NCI-H526 (cell line): ENCODE data around the gene DCUN1D2.

ENCODE experiments used
- DNase-seq, 2 experiments: peaks; one replicate each; lab custom pipeline; 2025; lab: John Stamatoyannopoulos, UW

The DCUN1D2 gene

DNA sequence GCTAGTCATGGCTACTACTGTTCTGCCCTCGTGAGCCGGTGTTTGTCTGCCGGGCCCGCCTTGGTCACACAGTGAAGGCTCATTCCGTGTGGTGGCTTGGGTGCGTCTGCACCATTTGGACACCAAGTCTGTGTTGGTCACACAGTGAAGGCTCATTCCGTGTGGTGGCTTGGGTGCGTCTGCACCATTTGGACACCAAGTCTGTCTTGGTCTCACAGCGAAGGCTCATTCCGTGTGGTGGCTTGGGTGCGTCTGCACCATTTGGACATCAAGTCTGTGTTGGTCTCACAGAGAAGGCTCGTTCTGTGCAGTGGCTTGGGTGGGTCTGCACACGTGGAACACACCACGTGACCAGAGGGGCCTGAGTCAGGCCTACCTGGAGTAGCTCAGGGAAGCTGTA, 29.0 kb upstream of the DCUN1D2 start:
- no peak for DNase-seq

GRCh38 chr13:113518076-113518803, 27.7 kb upstream of the DCUN1D2 start:
- no peak for DNase-seq

GRCh38 chr13:113514847-113515246, 24.3 kb upstream of the DCUN1D2 start:
- no peak for DNase-seq

DNA sequence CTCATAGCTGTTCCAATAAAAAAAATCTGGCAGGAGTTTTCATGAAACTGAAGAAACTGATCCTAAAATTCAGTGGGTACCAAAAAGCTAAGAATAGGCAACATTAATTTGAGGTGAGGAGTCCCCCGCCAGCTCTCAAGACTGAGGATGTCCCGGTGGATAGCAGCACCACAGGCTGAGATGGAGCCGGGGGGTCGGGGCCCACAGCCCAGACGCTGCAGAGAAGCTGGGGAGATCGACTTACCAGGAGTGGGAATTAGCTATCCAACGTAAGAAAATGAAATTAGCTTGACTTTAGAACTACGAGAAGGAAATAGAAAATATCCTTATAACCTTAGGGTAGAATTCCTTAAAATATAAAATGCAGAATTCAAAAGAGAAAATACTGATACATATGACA, 23.2 kb upstream of the DCUN1D2 start:
- no peak for DNase-seq

DNA sequence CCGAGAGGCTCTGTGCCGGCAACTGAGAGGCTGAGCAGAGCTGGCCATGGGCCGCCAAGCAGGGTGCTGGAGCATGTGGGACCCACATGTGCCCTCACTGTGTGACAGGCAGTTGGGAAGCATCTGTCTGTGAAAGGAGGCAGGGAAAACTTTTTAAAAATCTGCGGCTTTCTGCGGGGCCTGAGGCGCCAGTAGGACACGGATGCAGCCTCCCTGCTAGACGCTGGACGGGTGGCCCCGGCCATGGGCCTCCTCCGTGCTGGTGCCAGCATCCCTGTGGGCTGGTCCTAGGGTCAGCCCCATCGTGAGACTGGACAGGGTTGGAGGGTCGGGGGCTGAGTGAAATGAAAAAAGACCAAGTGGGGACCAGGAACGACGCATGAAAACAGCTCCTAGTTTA, 20.9 kb upstream of the DCUN1D2 start:
- no peak for DNase-seq

- DNase-seq, result no peak
Measured at GRCh38 chr13:113510871-113511270, 20.4 kb upstream of the DCUN1D2 start.

- no peak for DNase-seq
Measured at GRCh38 chr13:113509989-113510388, 19.5 kb upstream of the DCUN1D2 start.

- DNase-seq, result no peak
Measured at GRCh38 chr13:113508521-113509254, 18.2 kb upstream of the DCUN1D2 start.

DNA sequence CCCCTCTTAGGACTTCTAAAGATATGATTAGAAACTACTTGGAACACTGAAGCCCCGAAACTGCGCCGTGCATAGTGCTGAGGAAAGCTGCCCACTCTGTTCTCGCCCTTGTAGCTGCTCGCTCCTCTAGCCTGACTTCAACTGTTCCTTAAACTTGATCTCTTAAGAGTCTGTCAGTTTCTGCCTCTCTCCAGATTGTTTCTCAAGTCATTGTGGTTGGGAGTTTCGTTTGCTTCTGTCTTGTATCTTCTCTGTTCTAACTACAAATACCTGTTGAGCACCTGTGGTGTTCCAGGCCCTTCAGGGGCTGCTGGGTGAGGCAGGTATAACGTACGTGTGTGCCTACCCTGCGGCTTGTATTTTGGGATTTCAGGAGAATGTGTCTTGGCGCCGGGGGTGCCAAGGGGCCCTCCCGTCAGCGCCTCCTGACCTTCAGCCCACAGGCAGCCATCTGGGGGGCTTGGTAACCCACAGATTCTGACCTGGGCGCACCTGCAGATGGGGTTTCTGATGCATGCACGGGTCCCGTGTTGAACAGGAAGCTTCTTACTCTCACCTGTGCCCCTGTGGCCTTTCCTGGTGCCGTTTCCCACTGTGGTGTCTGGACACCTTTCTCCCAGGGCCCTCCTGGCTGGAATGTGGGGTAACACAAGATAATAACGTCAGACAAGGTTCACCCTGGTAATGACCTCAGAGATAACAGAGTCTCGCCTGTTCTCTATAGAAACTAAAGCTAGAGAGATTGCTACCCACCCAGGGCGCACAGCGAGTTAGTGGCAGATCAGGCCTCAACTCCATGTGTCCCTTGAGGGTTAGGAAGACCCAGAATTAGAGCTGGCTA, 17.2 kb upstream of the DCUN1D2 start:
- DNase-seq, result no peak

GRCh38 chr13:113506871-113507388, 16.4 kb upstream of the DCUN1D2 start:
- DNase-seq, result no peak

- DNase-seq, result no peak
Measured at GRCh38 chr13:113506025-113506685, 15.6 kb upstream of the DCUN1D2 start.

DNA sequence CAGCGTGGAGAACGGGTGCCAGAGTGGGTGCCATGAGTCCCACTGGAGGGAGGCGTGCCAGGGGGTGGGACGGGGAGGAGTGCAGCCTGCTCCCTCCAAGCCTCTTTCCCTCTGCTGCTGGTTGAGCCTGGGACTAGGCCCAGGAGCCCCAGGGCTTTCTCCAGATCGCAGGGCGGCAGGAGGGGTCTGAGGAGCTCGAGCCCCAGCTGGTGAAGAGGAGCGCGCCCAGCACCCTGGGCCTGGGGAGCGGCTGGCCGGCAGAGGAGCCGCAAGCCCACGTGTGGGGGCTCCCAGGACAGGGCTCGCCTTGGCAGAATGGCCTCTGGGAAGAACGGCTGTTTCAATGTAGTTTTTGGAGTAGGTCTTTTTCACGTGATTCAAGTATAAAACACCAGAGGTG, 12.2 kb upstream of the DCUN1D2 start:
- no peak for DNase-seq

DNA sequence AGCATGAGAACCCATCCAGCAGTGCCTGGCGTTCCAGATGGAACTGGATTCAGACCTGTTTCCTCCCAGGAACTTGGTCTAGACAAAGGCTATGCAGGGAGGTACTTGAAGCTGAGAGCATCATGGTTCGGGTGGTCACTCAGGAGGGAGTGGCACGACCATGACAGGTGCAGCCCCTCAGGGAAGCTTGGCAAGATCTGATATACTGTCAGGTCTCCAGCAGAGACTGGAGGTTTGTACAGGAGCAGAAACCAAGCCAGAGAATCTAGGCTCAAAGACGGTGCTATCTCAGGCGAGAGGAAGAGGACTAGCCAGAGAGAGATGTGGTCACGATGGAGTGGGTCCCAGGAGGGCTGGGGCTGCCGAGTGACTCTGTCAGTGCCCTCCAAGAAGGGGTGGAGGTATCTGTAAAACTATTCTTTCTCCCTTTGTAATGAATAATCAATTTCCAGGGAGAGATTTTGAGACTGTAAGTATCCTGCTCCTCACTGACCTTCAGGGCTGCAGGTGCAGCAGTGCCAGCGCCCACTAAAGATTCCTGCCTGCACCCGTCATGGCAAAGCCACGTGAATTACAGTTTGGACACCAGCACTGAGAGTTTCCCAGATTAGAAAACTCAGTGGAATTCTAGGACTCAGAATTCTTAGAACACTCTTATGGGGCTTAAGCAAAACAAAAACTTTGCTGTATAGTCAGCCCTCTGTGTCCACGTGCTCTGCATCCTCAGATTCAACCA, 10.2 kb upstream of the DCUN1D2 start:
- DNase-seq, result no peak

DNA sequence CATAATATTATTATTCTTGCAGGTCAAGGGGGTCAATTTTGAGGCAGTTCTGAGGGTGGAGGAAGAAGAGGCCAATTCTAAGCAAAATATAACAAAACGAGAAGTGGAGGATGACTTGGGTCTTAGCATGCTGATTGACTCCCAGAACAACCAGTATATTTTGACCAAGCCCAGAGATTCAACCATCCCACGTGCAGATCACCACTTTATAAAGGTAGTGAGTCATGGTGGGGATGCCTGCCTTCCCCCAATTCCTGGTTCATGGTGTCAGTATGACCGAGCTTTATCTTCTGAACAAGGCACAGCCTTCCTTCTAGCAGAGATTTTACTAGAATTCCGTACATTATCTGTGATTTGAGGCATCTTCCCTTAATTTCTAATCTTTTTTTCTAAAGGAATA, 9.4 kb upstream of the DCUN1D2 start:
- no peak for DNase-seq

DNA sequence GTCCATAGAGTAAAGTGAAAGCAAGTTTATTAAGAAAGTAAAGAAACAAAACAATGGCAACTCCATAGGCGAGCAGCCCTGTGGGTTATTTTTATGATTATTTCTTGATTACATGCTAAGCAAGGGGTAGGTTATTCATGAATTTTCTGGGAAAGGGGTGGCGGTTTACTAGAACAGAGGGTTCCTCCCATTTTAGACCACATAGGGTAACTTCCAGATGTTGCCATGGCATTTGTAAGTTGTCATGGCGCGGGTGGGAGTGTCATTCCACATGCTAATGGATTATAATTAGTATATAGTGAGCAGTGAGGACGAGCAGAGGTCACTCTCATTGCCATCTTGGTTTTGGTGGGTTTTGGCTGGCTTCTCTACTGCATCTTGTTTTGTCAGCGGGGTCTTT, 8.4 kb upstream of the DCUN1D2 start:
- no peak for DNase-seq

GRCh38 chr13:113497217-113497616, 6.7 kb upstream of the DCUN1D2 start:
- no peak for DNase-seq

DNA sequence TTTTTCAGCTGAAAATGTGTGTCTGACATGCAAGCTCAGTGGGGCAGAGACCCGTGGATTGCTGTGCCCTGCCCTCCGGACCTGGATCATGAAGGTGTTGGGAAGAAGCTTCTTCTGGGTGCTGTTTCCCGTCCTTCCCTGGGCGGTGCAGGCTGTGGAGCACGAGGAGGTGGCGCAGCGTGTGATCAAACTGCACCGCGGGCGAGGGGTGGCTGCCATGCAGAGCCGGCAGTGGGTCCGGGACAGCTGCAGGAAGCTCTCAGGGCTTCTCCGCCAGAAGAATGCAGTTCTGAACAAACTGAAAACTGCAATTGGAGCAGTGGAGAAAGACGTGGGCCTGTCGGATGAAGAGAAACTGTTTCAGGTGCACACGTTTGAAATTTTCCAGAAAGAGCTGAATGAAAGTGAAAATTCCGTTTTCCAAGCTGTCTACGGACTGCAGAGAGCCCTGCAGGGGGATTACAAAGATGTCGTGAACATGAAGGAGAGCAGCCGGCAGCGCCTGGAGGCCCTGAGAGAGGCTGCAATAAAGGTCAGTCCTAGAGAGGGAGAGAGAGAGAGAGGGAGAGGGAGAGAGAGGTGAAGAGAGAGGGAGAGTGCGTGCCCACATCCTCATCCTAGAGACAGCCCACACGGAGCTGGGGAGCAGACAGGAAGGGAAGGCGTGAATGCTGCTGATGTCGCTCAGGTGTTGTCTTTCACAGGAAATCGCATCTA, 5.1 kb upstream of the DCUN1D2 start:
- no peak for DNase-seq

- peak; percentile 34 to 72 for DNase-seq
Measured at GRCh38 chr13:113493315-113493951, 2.9 kb upstream of the DCUN1D2 start.

DNA sequence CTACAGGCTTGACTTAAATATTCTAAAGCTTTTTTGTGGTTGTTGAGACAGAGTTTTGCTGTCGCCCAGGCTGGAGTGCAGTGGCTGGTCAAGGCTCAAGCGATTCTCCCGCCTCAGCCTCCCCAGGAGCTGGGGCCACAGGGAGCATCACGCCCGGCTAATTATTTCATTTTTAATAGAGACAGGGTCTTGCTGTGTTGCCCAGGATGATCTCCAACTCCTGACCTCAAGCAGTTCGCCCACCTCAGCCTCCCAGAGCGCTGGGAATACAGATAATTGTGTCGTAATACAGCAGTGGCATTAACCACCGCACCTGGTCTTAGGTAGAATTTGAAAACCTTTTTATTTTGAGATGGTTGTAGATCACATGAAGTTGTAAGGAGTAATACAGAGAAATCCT, 1.5 kb upstream of the DCUN1D2 start:
- DNase-seq, result no peak

GRCh38 chr13:113491418-113491883, 940 bp upstream of the DCUN1D2 start:
- DNase-seq, result peak in 1 of 2 experiments; percentile 55
